HEK293T (cell line): ENCODE data around the gene TENM3.

Experiments
- CTCF ChIA-PET: fragments of 350-600 bp; formaldehyde crosslinking; extraction: SDS; loops from one replicate; lab custom pipeline; 2021; ENCODE audit warnings: antibody characterized with exemption, inconsistent platforms; lab: Yijun Ruan, JAX
- POLR2A ChIA-PET: fragments of 350-600 bp; formaldehyde crosslinking; extraction: SDS; loops from one replicate; lab custom pipeline; 2020; ENCODE audit warnings: antibody characterized with exemption, inconsistent platforms; lab: Yijun Ruan, JAX
- DNase-seq: peaks from one replicate; pipeline ENCODE4 v3.0.0; 2012; ENCODE audit warnings: mixed read lengths; ENCODE audit errors: extremely low spot score
- ARNT ChIP-seq: fragments of 450-650 bp; IDR thresholded peaks from 2 replicates; pipeline ENCODE4 v1.6.1; 2017; ENCODE audit warnings: mild to moderate bottlenecking
- BHLHE40 ChIP-seq: fragments of 450-650 bp; IDR thresholded peaks from 2 replicates; pipeline ENCODE4 v1.6.1; 2016; ENCODE audit warnings: mild to moderate bottlenecking, moderate library complexity, borderline replicate concordance
- CTBP1 ChIP-seq: fragments of 450-650 bp; IDR thresholded peaks from 2 replicates; pipeline ENCODE4 v1.6.1; 2016; ENCODE audit warnings: borderline replicate concordance
- ELF4 ChIP-seq: fragments of 450-650 bp; IDR thresholded peaks from 2 replicates; pipeline ENCODE4 v1.6.1; 2017; ENCODE audit warnings: antibody characterized with exemption
- FOXA1 ChIP-seq: fragments of 450-650 bp; IDR thresholded peaks from 2 replicates; pipeline ENCODE4 v1.6.1; 2016; ENCODE audit warnings: mild to moderate bottlenecking
- FOXK2 ChIP-seq: fragments of 450-650 bp; IDR thresholded peaks from 2 replicates; pipeline ENCODE4 v1.6.1; 2016; ENCODE audit warnings: mild to moderate bottlenecking
- FOXM1 ChIP-seq: fragments of 450-650 bp; IDR thresholded peaks from 2 replicates; pipeline ENCODE4 v1.6.1; 2017; ENCODE audit warnings: mild to moderate bottlenecking, borderline replicate concordance
- HDGF ChIP-seq: fragments of 450-650 bp; IDR thresholded peaks from 2 replicates; pipeline ENCODE4 v1.6.1; 2017; ENCODE audit warnings: antibody characterized with exemption, borderline replicate concordance
- L3MBTL2 ChIP-seq: fragments of 450-650 bp; conservative IDR thresholded peaks from 2 replicates; pipeline ENCODE4 v1.6.1; 2016; ENCODE audit warnings: mild to moderate bottlenecking
- LEF1 ChIP-seq: fragments of 450-650 bp; IDR thresholded peaks from 2 replicates; pipeline ENCODE4 v1.6.1; 2017; ENCODE audit warnings: mild to moderate bottlenecking, borderline replicate concordance
- NFRKB ChIP-seq: fragments of 450-650 bp; IDR thresholded peaks from 2 replicates; pipeline ENCODE4 v1.6.1; 2016; ENCODE audit warnings: mild to moderate bottlenecking, moderate library complexity
- PKNOX1 ChIP-seq: fragments of 450-650 bp; IDR thresholded peaks from 2 replicates; pipeline ENCODE4 v1.6.1; 2016
- SP1 ChIP-seq: fragments of 450-650 bp; IDR thresholded peaks from 2 replicates; pipeline ENCODE4 v1.6.1; 2017
- SUZ12 ChIP-seq: fragments of 450-650 bp; IDR thresholded peaks from 2 replicates; pipeline ENCODE4 v1.6.1; 2016; ENCODE audit warnings: mild to moderate bottlenecking
- TARDBP ChIP-seq: fragments of 450-650 bp; IDR thresholded peaks from 2 replicates; pipeline ENCODE4 v1.6.1; 2016
- ZNF384 ChIP-seq: fragments of 450-650 bp; IDR thresholded peaks from 2 replicates; pipeline ENCODE4 v1.6.1; 2016

The TENM3 gene

GRCh38 chr4:182254026-182254780, 11.0 kb downstream of the TENM3 start:
- no peak for DNase-seq
- no peak for TF ChIP-seq SP1
- TF ChIP-seq NFRKB, result no peak
- no peak for TF ChIP-seq FOXA1
- no peak for TF ChIP-seq FOXK2
- no peak for TF ChIP-seq TARDBP
- TF ChIP-seq FOXM1, result no peak
- TF ChIP-seq ZNF384, result no peak
- no peak for TF ChIP-seq CTBP1
- TF ChIP-seq SUZ12, result no peak
- TF ChIP-seq L3MBTL2, result no peak
- POLR2A ChIA-PET, result no interaction called here
- CTCF ChIA-PET, result interaction anchor here (0.7 to 0.8 kb wide), 3 partner anchors 11 to 172 kb away, joined by 3 to 4 read pairs (median 3); no protein-coding TSS in a partner anchor

- POLR2A ChIA-PET, result no interaction called here
- DNase-seq, result no peak
- TF ChIP-seq CTBP1 (no peak), LEF1 (no peak), NFRKB (no peak), SUZ12 (no peak), ARNT (no peak), ZNF384 (no peak), TARDBP (no peak), FOXM1 (no peak), HDGF (no peak), L3MBTL2 (no peak), FOXK2 (no peak), PKNOX1 (no peak)
- CTCF ChIA-PET, result interaction anchor here (0.5 to 0.7 kb wide), 2 partner anchors 21 to 47 kb away, joined by 3 read pairs; no protein-coding TSS in a partner anchor
Measured at GRCh38 chr4:182255441-182256190, 12.4 kb downstream of the TENM3 start.

- TF ChIP-seq PKNOX1 (no peak), ZNF384 (no peak), SUZ12 (no peak), TARDBP (no peak), LEF1 (no peak), FOXK2 (no peak), ARNT (no peak), HDGF (no peak), BHLHE40 (no peak), SP1 (no peak), ELF4 (no peak), L3MBTL2 (no peak), CTBP1 (no peak), FOXM1 (no peak), NFRKB (no peak), FOXA1 (no peak)
- DNase-seq, result no peak
- CTCF ChIA-PET, result interaction anchor here (0.7 kb wide), 1 partner anchor 80 kb away, joined by 3 read pairs; no protein-coding TSS in a partner anchor
- POLR2A ChIA-PET, result no interaction called here
Measured at GRCh38 chr4:182257016-182257415, 13.8 kb downstream of the TENM3 start.

- POLR2A ChIA-PET, result no interaction called here
- TF ChIP-seq ELF4 (no peak), FOXM1 (no peak), HDGF (no peak), BHLHE40 (no peak), PKNOX1 (no peak), ZNF384 (no peak), SP1 (no peak)
- CTCF ChIA-PET, result no interaction called here
- DNase-seq, result no peak
Measured at GRCh38 chr4:182257503-182257902, 14.3 kb downstream of the TENM3 start.

GRCh38 chr4:182258441-182259000, 15.3 kb downstream of the TENM3 start:
- TF ChIP-seq CTBP1, result no peak
- ChIA-PET POLR2A (no interaction called here), CTCF (no interaction called here)
- no peak for DNase-seq

- CTCF ChIA-PET, result no interaction called here
- POLR2A ChIA-PET, result no interaction called here
- no peak for DNase-seq
- TF ChIP-seq L3MBTL2 (no peak), PKNOX1 (no peak), CTBP1 (no peak), BHLHE40 (no peak)
Measured at GRCh38 chr4:182261651-182262223, 18.5 kb downstream of the TENM3 start.
